Stomach (tissue), 9 donors: Measurements from ENCODE around the gene TP73. TPM values are rescaled to one million over a fixed set of nuclear protein-coding genes. Genes with fewer than 3 reads are reported as not detected.

Source experiments
- DNase-seq, 2 donors: peaks; one replicate each; pipeline versions ENCODE4 v3.0.0 to v3.0.0-alpha.2; 2013 to 2019
- H3K27ac ChIP-seq, 5 donors: fragments of 200-600 bp in 4 of 5; sonication (generic) in 4 of 5; one replicate each; pipeline ENCODE4 v1.5.1; 2013 to 2019; ENCODE audit warnings: mild to moderate bottlenecking in 1 of 5, moderate library complexity in 1 of 5
- H3K27me3 ChIP-seq, 3 donors: fragments of 200-600 bp; sonication (generic); one replicate each; pipeline ENCODE4 v1.5.1; 2017 to 2019; ENCODE audit warnings: mixed run types in 1 of 3
- H3K36me3 ChIP-seq, 4 donors: fragments of 200-600 bp; sonication (generic); 1 replicate in 3 of 4; 2 replicates in 1 of 4; pipeline ENCODE4 v1.5.1; 2016 to 2019
- H3K4me1 ChIP-seq, 4 donors: fragments of 200-600 bp; sonication (generic); one replicate each; pipeline ENCODE4 v1.5.1; 2016 to 2019
- H3K4me3 ChIP-seq, 4 donors: fragments of 200-600 bp; sonication (generic) in 3 of 4; one replicate each; pipeline ENCODE4 v1.5.1; 2016 to 2019; ENCODE audit warnings: mild to moderate bottlenecking in 1 of 4
- H3K9me3 ChIP-seq, 4 donors: fragments of 200-600 bp; sonication (generic); one replicate each; pipeline ENCODE4 v1.5.1; 2016 to 2019
- CTCF ChIP-seq, 7 experiments: fragments of 450-650 bp in 4 of 7; fragments of 200-600 bp in 3 of 7; sonication (generic) in 3 of 7; IDR thresholded peaks; one replicate each; pipeline ENCODE4 v1.5.1; 2016 to 2019; ENCODE audit warnings: antibody characterized with exemption in 7 of 7, control low read depth in 2 of 7, mild to moderate bottlenecking in 1 of 7
- EP300 ChIP-seq: sonication (generic); formaldehyde crosslinking; IDR thresholded peaks from one replicate; pipeline ENCODE4 v1.6.1; 2017; ENCODE audit warnings: antibody characterized with exemption
- POLR2A ChIP-seq, 4 donors: fragments of 450-650 bp; IDR thresholded peaks; one replicate each; pipeline ENCODE4 v1.6.1; 2016; ENCODE audit warnings: antibody characterized with exemption in 4 of 4, control low read depth in 2 of 4, mild to moderate bottlenecking in 1 of 4, moderate library complexity in 1 of 4
- POLR2AphosphoS5 ChIP-seq, 3 donors: sonication (generic); formaldehyde crosslinking; IDR thresholded peaks; one replicate each; pipeline ENCODE4 v1.6.1; 2016; ENCODE audit warnings: antibody characterized with exemption in 3 of 3
- WGBS, 5 donors: extraction: QIAGEN DNeasy Blood & Tissue Kit in 3 of 5; methylation state at CpG; one replicate each; pipeline versions ENCODE4 v1.1.5 to v1.1.7; 2013 to 2018; 5-methylcytosine and 5-hydroxymethylcytosine counted together
- intact Hi-C: fragments of 100-400 bp; cut with DNase I; formaldehyde crosslinking; loops from one replicate; pipeline ENCODE4 v1.15.1; 2023; ENCODE audit warnings: low total_unique reads
- polyA plus RNA-seq, 3 donors: library from polyadenylated mRNA; stranded (reverse); fragments of 200-250 nt; gene quantifications; one replicate each; pipeline ENCODE4 v1.2.3, GENCODE V29; 2013
- total RNA-seq, 5 donors: library from RNA; depleted of rRNA; stranded (reverse); fragments of >200 nt; gene quantifications; one replicate each; pipeline versions ENCODE4 v1.1.0 to v1.2.3, GENCODE V29; 2014 to 2016
- donor health status: healthy with polysubstance abuse.
- donor health status: Bipolar disorder and iron deficiency.
- donor health status: healthy.

The TP73 gene
- total and polyA plus RNA-seq, 8 donors: 0.25 to 9.8 (median 1.4) TPM; not detected in 4

- TF ChIP-seq POLR2AphosphoS5 (IDR thresholded peaks at IDR 0.05) (no peak), EP300 (no peak), CTCF (IDR thresholded peaks at IDR 0.05) (no peak), POLR2A (IDR thresholded peaks at IDR 0.05) (no peak)
- H3K4me1 ChIP-seq: peaks cover 0 to 8% (median 5%) of the 10 kb centered on the region in 4 donors
Measured at GRCh38 chr1:3698660-3699408, 46.5 kb downstream of the TP73 start.

GRCh38 chr1:3699596-3699995 is 47.3 kb downstream of the TP73 start:
- Histone ChIP-seq H3K4me3 (no peak overlapping the region), H3K36me3 (no peaks in the 10 kb centered on the region), H3K27ac (no peak overlapping the region), H3K9me3 (no peaks in the 10 kb centered on the region), H3K27me3 (peaks cover 0 to 97% (median 34%) of the 10 kb centered on the region in 3 donors), H3K4me1 (peaks cover 0 to 8% (median 5%) of the 10 kb centered on the region in 4 donors)
- 41 to 46% (median 44%) methylated on average over 18 of the region's 18 CpGs for WGBS, 5 donors
- no peak for DNase-seq
- intact Hi-C loops: no loop called here
- TF ChIP-seq EP300 (no peak), POLR2AphosphoS5 (IDR thresholded peaks at IDR 0.05) (no peak), CTCF (IDR thresholded peaks at IDR 0.05) (no peak), POLR2A (IDR thresholded peaks at IDR 0.05) (no peak)

More at GRCh38 chr1:3698660-3699408, 46.5 kb downstream of the TP73 start:
- intact Hi-C loops: no loop called here
- H3K27ac ChIP-seq: no peak overlapping the region
- H3K36me3 ChIP-seq: no peaks in the 10 kb centered on the region
- peaks cover 0 to 91% (median 34%) of the 10 kb centered on the region in 3 donors for H3K27me3 ChIP-seq
- H3K4me3 ChIP-seq: no peak overlapping the region
- no peaks in the 10 kb centered on the region for H3K9me3 ChIP-seq
- WGBS, 5 donors: 80 to 86% (median 83%) methylated on average over 28 to 29 of the region's 29 CpGs
- DNase-seq: no peak

GRCh38 chr1:3700631-3701030 is 48.3 kb downstream of the TP73 start:
- H3K4me1 ChIP-seq: peaks cover 0 to 4% (median 2%) of the 10 kb centered on the region in 4 donors
- no peak overlapping the region for H3K4me3 ChIP-seq
- H3K36me3 ChIP-seq: no peaks in the 10 kb centered on the region
- TF ChIP-seq EP300: no peak
- TF ChIP-seq POLR2A (IDR thresholded peaks at IDR 0.05): no peak
- no peak for TF ChIP-seq CTCF (IDR thresholded peaks at IDR 0.05)
- TF ChIP-seq POLR2AphosphoS5 (IDR thresholded peaks at IDR 0.05): no peak
- 74 to 84% (median 76%) methylated on average over 10 of the region's 10 CpGs for WGBS, 5 donors
- H3K27me3 ChIP-seq: peaks cover 0 to 98% (median 32%) of the 10 kb centered on the region in 3 donors
- no peak for DNase-seq
- H3K27ac ChIP-seq: no peak overlapping the region
- H3K9me3 ChIP-seq: no peaks in the 10 kb centered on the region
- intact Hi-C loops: no loop called here

GRCh38 chr1:3702528-3702927 is 50.2 kb downstream of the TP73 start:
- no peaks in the 10 kb centered on the region for H3K36me3 ChIP-seq
- no peak for DNase-seq
- no peaks in the 10 kb centered on the region for H3K4me1 ChIP-seq
- WGBS, 5 donors: 20 to 58% (median 45%) methylated on average over 4 to 19 of the region's 19 CpGs
- intact Hi-C loops: no loop called here
- TF ChIP-seq EP300: no peak
- no peak for TF ChIP-seq CTCF (IDR thresholded peaks at IDR 0.05)
- no peak for TF ChIP-seq POLR2A (IDR thresholded peaks at IDR 0.05)
- no peak for TF ChIP-seq POLR2AphosphoS5 (IDR thresholded peaks at IDR 0.05)
- H3K27ac ChIP-seq: no peak overlapping the region
- peaks cover 0 to 97% (median 23%) of the 10 kb centered on the region in 3 donors for H3K27me3 ChIP-seq
- H3K4me3 ChIP-seq: no peak overlapping the region
- H3K9me3 ChIP-seq: no peaks in the 10 kb centered on the region
